NCI-H774 (cell line): Measurements from ENCODE around the gene SHCBP1L.

Experiments
- DNase-seq: peaks from one replicate; lab custom pipeline; 2025; lab: John Stamatoyannopoulos, UW

The SHCBP1L gene

DNA sequence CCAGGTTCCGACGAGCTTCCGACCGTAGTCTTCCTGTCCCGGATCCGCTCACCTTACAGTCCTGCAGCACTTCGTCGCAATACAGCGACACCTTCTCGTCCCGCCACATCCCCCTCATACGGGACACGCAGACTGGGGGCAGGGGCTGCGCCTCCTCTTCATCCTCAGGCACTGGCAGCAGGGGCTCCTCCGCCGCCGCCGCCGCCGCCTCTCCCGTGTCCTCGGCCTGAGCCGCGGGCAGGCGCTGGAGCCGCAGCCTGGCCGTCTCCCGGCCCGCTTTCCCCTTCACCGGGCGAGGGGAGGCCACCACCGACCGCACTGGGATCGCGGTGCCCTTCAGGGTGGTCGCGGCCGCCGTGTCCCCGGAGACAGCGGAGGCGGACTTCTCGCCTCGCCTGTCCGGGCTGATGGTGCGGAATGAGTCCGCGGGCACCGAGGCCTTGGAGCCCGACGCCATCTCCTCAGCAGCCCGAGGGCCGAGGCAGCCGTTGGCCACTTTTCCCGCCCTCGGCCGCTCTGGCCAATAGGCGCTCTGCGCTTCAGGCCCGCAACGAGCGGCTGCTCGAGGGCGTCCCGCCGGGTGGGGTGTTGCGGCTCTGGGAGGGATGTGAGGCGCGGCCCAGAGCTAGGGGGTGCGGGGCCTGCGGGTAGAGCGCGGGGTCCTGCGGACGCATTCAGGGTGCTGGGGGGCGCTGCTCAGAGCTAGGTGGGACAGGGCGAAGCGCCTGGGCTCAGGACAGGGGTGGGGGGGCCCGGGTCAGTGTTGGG lies at the start of gene SHCBP1L:
Gene SHCBP1L, minus strand, starts transcription at position 490 of the 768 bp plus-strand sequence. Its CDS starts 33 bp downstream, at position 457.
- no peak for DNase-seq

DNA sequence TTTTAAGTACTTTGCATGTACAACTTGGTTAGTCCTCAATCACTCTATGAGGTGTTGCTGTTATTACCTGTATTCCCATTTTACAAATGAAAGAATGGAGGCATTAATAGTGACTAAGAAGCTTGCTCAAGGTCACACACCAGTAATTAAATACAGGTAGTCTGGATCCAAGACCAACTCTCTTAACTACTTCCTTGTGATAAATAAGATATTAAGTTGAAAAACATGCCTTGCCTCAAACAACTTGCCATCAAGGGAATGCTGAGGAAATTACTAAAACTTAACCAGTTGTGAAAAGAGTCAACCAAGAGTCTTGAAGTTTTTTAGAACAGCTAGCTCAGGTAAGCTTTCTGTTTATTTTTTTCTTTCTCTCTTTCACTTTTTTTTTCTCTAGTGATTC lies 49.3 kb upstream of the SHCBP1L start:
- DNase-seq = no peak

DNA sequence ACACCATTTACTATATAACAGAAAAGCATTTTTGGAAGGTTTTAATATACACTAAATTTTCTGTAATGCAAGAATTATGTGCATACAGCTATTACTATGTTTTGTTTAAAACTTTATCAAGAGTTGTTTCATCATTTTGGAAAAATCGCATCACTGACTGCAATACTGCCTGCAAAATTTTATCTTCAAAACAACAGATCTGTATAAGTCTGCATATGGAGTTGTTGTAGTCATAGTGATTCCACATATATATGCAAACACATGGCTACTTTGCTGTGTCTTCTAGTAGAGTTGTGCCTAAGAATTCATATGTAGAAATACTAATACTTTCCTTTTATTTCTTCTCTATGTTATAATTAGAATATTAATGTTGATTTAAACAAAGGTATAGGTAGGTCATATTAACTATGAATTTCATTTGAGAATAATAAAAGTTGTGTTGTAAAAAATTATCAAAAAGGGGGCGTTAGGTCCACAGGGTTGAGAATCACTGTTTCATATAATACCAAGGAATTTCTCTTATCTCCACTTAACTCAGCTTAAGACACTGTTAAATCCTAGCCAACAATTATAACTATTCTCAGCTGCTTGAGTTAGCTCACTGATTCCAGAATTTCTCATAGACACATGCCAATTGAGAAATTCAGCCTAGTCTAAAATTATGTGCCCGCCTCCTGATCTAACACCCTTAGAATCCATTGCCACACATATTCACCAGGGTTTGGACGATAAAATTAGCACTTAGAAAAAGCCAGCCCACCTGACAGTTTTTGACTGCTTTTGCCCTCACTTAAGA lies 47.4 kb upstream of the SHCBP1L start:
- no peak for DNase-seq

DNA sequence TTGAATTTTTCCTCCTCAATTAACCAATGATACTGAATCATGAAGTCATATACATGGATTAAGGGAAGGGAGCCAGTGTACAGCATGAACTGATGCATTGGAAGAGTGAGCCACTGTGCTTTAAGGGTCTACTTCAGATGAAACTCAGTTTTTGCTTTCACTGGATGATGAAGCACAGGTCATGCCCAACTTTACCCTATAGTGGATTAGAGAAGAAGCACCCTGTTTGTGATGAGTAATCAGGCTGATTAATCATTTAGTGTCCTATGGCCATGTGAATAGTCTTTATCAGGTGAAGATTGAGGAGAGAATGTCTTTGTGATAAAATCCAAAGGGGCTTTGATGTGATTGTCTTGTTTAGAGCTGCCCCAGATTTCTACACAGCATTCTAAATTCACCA lies 45.5 kb upstream of the SHCBP1L start:
- no peak for DNase-seq

DNA sequence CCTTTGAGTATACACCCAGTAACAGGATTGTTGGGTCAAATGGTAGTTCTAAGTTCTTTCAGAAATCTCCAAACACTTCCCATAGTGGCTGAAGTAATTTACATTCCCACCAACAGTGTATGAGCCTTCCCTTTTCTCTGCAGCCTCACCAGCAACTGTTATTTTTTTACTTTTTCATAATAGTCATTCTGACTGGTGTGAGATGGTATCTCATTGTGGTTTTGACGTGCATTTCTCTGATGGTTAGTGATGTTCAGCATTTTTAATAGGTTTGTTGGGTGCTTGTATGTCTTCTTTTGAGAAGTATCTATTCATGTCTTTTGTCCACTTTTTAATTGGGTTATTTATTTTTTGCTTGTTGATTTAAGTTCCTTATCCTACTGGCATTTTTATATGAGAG lies 43.9 kb upstream of the SHCBP1L start:
- no peak for DNase-seq

DNA sequence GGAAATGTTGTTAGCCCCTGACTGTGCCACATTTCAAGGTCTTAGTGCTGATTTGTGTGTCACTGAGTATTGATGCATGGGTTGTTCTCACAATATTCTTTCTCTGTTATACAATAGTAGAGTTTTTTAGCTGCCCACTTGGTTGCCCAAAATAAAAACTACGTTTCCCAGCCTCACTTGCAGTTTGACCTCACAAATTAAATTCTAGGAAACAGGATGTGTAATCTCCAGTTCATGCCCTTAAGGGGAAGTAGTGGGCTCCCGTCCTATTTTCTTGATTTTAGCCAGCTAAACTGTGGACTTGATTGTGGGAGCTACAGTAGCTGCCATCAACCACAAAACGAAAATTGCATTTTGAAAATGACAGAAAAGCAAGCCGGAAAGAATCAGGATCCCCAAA lies 42.9 kb upstream of the SHCBP1L start:
- no peak for DNase-seq

DNA sequence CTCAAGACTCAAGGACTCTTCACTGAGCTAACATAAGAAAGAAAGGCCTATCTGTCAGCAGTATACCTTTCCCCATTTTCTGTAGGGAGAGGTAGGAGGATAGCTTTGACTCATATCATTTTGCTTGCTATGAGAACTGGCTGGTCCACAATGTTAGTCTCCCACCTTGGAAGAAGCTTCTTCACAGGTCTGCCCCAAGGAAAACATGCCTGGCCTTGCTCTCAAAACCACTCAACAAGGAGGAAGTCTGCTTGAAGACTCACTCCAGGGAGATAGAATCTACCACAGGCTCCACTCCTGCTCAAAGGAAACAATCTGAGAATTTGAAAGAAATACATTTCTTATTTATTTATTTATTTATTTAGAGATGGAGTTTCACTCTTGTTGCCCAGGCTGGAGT lies 40.8 kb upstream of the SHCBP1L start:
- DNase-seq = no peak

DNA sequence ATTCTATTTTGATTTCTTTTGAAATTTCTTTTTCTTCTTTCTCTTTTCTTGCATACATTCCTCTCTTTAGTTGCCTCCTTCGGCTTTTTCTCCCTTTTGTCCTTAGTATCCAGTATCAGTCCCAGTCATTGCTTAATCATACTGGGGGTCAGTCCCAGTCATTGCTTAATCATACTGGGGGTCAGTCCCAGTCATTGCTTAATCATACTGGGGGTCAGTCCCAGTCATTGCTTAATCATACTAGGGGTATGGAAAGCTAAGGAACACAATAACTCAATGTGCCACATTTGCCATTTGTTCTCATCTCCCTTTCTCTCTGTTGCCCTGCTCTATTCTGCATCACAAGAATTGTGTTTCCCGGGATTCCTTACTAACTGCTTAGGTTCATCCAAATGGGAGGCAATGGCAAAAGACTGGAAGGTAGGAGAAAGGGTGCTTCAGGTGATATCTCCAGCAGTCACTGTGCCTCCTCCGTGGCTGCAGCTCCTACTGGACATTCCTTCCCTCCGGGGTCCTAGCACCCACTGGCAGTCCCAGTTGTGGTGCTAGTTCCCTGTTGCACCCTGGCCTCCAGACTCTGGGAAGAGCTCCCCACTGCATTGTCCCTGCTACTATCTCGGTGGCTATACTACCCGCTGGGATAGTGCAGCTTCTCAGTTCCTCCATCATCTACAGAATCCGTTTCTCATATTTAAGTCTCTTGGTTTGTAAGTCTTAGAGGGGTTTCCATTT lies 37.6 kb upstream of the SHCBP1L start:
- DNase-seq = no peak

DNA sequence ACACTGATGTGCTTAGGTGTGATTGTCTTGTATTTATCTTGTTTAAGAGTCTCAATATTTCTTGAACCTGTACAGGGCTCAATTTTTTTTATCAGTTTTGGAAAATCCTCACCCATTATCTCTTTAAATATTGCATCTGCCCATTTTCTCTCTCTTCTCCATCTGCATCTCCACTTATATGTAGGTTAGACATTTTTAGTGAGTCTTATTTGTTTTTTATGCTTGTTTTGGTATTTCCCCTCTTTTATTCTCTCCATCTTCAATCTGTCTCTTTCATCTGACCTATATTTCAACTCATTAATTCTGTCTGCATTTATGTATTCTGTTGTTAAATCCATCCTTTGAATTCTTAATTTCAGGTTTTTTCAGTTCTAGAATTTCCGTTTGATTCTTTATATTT lies 32.9 kb upstream of the SHCBP1L start:
- no peak for DNase-seq

DNA sequence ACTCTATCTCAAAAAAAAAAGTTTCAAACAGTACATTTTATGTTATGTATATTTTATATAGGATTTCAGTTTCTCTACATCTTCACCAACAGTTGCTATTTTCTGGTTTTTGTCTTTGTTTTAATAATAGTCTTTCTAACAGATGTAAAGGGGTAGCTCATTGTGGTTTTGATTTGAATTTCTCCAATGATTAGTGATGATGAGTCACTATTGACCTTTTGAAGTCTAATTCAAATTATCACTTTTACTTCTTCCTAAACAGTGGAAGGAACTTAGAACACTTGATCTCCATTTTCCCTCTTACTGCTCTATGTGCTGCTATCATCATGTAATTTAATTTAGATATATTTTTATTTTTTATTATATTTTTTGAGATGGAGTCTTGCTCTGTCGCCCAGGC lies 31.7 kb upstream of the SHCBP1L start:
- no peak for DNase-seq

DNA sequence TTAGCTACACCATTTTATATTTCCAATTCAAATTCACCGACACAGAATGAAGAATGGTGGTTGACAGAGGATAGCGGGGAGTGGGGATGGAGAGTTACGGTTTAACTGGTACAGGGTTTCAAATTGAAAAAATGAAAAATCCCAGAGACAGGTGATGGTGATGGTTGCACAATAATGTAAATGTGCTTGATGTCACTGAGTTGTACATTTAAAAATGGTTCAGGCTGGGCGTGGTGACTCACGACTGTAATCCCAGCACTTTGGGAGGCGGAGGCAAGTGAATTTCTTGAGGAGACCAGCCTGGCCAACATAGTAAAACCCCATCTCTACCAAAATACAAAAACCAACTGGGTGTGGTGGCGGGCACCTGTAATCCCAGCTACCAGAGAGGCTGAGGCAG lies 31.2 kb upstream of the SHCBP1L start:
- DNase-seq = no peak

DNA sequence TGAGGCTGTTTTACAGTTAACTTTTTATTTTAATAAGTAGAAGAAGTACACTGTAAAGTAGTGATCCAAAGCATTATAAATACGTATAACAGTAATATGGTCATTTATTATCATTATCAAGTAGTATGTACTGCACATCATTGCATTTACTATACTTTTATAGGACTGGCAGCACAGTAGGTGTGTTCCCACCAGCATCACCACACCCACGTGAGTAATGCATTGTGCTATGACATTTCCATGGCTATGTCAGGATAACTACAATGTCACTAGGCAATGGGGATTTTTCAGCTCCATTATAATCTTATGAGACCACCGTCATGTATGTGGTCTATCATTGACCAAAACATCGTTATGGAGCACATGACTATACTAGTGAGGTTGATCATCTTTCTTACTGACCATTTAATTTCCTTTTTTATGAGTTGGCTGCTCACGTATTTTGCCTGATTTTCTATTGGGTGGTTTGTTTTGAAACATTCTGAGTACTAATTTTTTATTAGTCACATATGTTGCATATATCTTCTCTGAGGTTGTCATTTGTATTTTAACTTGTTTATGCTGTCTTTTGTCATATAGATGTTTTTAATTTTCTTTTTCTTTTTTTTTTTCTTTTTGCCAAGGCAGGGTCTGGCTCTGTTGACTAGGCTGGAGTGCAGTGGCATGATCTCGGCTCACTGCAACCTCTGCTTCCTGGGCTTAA lies 25.3 kb upstream of the SHCBP1L start:
- DNase-seq = no peak

DNA sequence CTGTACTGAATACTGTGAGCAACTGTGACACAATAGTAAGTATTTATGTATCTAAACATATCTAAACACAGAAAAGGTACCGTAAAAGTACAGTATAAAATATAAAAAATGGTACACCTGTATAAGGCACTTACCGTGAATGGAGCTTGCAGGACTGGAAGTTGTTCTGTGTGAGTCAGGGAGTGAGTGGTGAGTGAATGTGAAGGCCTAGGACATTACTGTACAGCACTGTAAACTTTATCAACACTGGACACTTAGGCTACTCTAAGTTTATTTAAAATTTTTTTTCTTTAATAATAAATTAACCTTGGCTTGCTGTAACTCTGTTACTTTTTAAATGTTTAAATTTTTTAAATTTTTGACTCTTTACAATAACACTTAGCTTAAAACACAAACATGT lies 24.5 kb upstream of the SHCBP1L start:
- no peak for DNase-seq

DNA sequence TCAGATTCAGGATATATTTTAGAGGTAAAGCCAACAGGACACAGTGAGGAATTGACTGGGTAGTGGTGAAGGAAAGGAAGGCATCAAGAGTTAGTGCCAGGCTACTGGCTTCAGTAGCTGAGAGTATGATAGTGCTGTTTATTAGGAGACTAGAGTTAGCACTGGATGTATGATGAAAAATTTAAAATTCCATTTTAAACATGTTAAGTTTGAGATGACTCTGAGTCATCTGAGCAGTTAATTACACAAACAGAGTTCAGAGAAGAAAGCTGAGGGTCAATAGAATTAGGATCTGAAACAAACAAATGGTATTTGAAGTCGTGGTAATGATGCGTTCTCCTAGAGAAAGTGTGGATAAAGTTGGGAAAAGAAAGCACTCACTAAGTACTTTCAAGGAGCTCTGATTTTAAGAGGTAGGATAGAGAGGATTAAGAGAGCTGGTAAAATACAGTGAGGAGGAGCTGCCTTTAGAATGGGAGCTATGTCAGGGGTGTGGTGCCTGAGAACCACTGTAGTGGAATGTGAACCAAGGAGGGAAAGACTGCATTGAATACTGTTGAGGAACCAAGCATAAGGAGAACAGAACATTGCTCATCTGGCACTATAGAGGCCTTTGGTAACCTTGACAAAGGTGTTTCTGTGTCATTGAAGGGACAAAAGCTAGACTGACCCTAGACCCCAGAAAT lies 21.7 kb upstream of the SHCBP1L start:
- DNase-seq = no peak

DNA sequence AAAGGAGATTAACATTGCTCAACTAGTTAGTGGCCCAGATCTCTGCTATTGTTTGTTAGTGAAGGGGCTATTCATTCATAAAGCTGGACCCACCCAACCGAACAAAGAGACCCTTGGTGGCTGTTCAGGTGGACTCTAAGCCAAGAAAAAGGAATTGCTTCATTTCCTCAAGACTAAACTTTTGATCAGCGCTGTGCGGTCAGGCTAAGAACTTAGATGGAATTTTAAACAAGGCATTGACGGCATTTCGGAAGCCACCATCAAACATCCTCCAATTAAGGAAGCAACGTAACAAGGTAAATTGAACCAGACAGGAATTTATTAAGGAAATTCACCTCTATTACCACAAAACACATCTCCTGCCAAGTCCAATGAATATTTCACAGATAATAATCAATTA lies 19.9 kb upstream of the SHCBP1L start:
- no peak for DNase-seq

DNA sequence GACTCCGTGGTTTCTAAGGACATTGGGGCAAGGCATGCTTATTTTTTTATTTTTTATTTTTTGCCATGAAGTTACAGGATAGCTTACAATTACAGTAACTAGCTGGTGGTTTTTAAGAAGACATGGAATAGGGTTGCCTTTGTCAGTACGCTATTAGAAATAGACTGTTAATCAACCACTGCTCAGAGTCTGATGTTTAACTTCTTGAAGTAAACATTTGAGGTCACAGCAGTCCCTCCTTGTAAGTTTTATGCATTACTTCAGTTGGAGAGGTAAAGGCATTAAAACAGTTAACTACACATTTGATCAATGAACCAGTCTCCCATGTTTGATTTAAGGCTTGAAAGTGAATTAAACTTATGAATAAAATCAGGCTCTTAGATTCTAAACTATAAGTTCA lies 19.3 kb upstream of the SHCBP1L start:
- no peak for DNase-seq

DNA sequence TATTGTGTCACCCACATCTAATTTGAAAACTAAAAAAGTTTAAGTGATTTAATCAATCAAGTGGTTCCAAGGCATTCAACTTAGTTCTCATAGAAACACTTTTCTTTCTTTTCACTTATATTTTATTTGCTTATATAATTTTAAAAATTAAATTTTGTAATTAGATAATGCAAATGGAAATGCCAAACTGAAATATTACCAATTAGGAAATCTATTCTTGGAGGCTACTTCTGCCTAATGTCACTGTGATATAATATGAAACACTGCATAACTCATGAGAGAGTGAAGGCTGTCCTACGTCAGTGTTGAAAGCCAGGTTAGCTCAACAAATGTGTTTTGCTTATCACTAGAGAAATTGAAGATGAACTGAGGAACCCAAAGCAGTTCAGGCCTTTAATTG lies 18.3 kb upstream of the SHCBP1L start:
- DNase-seq = no peak

DNA sequence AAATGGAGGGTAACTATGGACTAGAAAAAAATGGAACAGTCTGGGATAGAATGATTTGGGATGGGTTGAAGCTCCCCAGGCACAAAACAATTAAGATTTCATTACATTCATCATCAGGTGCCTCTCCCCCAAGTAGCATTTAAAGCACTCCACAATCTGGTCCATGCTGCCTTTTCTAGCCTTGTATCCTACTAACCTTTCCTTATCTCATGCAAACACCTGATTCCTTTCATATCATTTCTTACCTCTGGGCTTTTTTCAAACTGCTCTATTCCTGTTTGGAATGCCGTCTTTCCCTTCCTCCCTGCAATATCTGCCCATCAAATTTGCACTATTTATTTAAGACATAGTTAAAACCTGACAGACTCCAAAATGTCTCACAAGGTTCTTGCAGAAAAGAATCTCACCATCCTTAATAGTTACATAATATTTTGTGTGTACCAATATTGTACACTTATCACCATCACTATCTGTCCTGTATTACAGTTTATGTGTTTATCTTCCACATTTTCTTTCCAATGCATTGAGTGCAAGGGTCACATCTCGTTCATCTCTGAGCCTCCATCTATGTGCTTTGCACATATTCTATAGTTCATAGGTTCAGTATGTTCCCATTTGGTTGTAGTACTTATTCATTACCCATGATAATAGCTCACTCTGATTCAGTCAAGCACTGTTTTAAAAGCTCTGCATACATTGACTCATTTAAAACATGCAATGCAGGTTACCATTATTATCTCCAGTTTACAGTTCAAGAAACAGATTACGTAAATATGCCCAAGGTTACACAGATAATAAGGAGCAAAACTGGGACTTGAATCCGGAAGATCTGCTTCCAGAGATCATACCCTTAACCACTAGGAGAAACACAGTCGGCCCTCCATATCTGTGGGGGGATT lies 16.1 kb upstream of the SHCBP1L start:
- DNase-seq = no peak

DNA sequence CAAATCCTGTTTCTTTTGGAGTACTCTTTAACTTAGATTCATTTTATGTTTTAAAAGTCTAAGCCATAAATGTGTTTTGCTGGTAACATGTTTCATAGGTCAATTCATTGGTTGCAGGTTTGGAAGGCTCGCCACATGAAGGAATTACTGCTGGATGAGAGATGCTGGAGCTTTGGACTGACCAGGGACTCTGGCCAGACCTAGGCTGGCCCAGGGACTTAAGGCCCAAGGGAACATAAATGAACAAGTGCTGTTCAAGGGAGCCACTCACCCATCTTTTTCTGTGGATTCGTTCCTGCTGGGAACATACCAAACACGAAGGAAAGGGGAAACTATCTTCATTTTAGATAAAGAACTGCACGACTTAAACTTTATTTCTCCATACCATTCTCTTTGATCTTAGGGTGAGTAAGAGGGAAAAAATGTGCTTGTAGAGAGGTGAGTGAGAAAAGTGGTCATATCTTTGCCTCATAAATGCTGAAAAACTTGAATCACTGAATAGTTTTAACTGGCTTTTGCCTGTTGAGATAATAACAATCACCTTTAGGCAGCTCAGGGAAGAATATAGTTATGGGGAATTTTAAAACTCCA lies 15.3 kb upstream of the SHCBP1L start:
- DNase-seq = no peak

DNA sequence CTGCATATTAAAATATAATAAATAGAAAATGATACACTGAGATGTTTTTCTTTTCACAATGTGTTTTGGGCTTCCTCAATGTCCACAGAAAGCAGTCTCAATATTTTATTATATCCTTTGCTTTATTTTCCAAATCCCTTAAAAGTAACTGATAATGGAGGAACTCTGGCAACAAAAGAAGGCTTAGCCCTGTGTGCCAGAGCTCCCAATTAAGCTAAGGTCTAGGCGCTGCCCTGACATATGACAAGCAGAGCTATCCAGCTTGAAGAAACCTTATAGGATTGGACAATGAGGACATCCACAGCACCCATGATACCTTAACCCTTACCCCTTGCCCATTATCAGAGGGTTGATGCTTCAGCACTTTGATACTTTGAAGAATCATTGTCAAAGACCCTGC lies 12.9 kb upstream of the SHCBP1L start:
- DNase-seq = no peak
